Measurements from ENCODE around the gene SMG9.

DNA sequence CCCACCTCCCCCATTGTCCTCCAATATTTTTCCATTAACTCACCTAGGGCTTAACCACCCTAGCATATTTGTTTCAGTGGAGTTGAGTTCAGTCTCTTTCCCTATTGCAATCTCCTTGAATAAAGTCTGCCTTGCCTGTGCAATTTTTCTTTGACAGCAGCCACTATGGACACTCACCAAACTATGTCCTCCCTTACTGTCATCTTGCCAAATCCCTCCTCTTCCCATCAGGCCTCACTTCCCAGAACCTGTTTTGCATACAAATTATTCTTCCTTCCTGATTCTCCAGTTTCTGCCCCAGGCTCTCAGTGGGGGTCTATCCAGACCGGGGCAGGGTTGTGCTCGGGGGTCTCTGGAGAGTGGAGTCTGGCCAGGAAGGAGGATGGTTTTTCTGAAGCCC is 49.7 kb upstream of the SMG9 start:
- TF ChIP-seq POLR2AphosphoS5 (IDR thresholded peaks at IDR 0.05): no peak
- TF ChIP-seq, protein P1, sequence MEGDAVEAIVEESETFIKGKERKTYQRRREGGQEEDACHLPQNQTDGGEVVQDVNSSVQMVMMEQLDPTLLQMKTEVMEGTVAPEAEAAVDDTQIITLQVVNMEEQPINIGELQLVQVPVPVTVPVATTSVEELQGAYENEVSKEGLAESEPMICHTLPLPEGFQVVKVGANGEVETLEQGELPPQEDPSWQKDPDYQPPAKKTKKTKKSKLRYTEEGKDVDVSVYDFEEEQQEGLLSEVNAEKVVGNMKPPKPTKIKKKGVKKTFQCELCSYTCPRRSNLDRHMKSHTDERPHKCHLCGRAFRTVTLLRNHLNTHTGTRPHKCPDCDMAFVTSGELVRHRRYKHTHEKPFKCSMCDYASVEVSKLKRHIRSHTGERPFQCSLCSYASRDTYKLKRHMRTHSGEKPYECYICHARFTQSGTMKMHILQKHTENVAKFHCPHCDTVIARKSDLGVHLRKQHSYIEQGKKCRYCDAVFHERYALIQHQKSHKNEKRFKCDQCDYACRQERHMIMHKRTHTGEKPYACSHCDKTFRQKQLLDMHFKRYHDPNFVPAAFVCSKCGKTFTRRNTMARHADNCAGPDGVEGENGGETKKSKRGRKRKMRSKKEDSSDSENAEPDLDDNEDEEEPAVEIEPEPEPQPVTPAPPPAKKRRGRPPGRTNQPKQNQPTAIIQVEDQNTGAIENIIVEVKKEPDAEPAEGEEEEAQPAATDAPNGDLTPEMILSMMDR (IDR thresholded peaks at IDR 0.05): no peak
